ENCODE measurements around the gene METAP2.
A peak's percentile ranks its signal among the peaks of the same experiment; 100 is the strongest.

Gene METAP2

DNA sequence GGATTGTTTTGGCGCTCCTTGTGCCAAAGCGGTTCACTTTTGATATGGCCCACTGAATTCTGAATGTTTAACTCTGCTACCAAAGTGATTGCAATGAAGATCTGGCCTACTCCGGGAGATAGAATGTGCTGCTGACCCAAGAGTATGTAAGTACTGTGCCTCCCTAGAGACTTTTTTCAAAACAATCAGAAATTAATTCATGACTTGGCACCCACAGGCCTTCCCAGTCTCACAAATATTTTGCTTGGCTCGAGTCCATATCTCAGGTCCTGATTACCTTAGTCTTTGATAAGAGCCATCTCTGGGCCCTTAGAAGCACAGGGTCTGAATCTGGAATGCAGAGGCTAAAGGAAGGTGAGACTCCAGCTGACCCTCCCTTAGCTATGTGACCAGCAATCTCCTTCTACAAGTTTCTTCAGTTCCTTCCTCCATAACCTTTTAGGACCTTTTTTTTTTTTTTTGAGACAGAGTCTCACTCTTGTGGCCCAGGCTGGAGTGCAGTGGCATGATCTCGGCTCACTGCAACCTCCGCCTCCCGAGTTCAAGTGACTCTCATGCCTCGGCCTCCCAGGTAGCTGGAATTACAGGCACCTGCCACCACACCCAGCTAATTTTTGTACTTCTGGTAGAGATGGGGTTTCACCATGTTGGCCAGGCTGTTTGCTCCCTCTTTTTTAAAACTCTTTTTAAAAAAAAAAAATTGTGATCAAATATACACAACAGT lies 49.5 kb upstream of the METAP2 start:
- Histone ChIP-seq H3K4me3 (ENCODE audit: low read depth, low read length) (no peak overlapping the region), H3K36me3 (ENCODE audit: control insufficient read depth in 2 of 2, insufficient read depth in 1 of 2, low read length in 2 of 2) (no peaks in the 10 kb centered on the region), H3K9me3 (ENCODE audit: control insufficient read depth, insufficient read depth, low read depth, low read length) (no peaks in the 10 kb centered on the region), H3K27ac (ENCODE audit: extremely low read depth, low read depth, low read length) (no peak overlapping the region), H3K4me1 (ENCODE audit: control insufficient read depth, insufficient read depth, low read length) (no peaks in the 10 kb centered on the region)
- ChIA-PET CTCF (interaction anchor here (0.6 kb wide), 1 partner anchor 252 kb away, joined by 3 read pairs; no protein-coding TSS in a partner anchor), POLR2A (interaction anchor here (1.6 kb wide), 1 partner anchor 50 kb away, joined by 8 read pairs; the partner anchor contains the start of gene METAP2)
- no peak for TF ChIP-seq GLIS1 (tag by site-specific recombination; IDR thresholded peaks at IDR 0.05)
- TF ChIP-seq, protein P1, sequence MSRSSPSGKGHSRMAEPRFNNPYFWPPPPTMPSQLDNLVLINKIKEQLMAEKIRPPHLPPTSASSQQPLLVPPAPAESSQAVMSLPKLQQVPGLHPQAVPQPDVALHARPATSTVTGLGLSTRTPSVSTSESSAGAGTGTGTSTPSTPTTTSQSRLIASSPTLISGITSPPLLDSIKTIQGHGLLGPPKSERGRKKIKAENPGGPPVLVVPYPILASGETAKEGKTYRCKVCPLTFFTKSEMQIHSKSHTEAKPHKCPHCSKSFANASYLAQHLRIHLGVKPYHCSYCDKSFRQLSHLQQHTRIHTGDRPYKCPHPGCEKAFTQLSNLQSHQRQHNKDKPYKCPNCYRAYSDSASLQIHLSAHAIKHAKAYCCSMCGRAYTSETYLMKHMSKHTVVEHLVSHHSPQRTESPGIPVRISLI (tag by site-specific recombination; IDR thresholded peaks at IDR 0.05) = peak; percentile 26; the same call in 1 of the 2 replicates
- TF ChIP-seq ZBTB17 (tag by site-specific recombination; IDR thresholded peaks at IDR 0.05) = peak; percentile 40; the same call in 1 of the 2 replicates
- no peak for TF ChIP-seq ZNF768 (tag by site-specific recombination; IDR thresholded peaks at IDR 0.05)
- TF ChIP-seq OSR2 (tag by site-specific recombination; IDR thresholded peaks at IDR 0.05) = peak; percentile 65

DNA sequence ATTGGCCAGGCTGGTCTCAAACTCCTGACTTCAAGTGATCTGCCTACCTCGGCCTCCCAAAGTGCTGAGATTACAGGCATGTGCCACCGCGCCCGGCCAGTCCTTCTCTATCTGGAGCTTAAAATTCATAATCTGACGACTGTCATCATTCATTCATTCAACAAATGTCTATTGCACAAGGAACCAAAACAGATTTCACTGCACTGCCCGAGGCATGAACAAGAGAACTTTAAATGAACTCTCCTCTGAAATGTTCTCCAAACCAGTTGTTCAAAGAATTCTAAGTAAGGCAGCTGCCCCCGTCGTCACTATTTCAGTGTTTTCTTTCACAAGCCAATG lies 44.8 kb upstream of the METAP2 start:
- Histone ChIP-seq H3K27ac (ENCODE audit: extremely low read depth, low read depth, low read length) (no peak overlapping the region), H3K4me1 (ENCODE audit: control insufficient read depth, insufficient read depth, low read length) (no peaks in the 10 kb centered on the region), H3K9me3 (ENCODE audit: control insufficient read depth, insufficient read depth, low read depth, low read length) (no peaks in the 10 kb centered on the region), H3K36me3 (ENCODE audit: control insufficient read depth in 2 of 2, insufficient read depth in 1 of 2, low read length in 2 of 2) (no peaks in the 10 kb centered on the region), H3K4me3 (ENCODE audit: low read depth, low read length) (no peak overlapping the region)
- POLR2A ChIA-PET = interaction anchor here (1.2 kb wide), 1 partner anchor 45 kb away, joined by 3 read pairs; the partner anchor contains the start of gene METAP2
- TF ChIP-seq ZNF394 (tag by site-specific recombination; IDR thresholded peaks at IDR 0.05; ENCODE audit: borderline replicate concordance) (0 out of 2 replicates have a peak, but pooled peaks have one; percentile 2), SCRT2 (tag by site-specific recombination; IDR thresholded peaks at IDR 0.05) (peak; percentile 60; the same call in 1 of the 2 replicates), ZNF138 (tag by site-specific recombination; IDR thresholded peaks at IDR 0.05; ENCODE audit: borderline replicate concordance) (no peak)
- TF ChIP-seq, protein P2, sequence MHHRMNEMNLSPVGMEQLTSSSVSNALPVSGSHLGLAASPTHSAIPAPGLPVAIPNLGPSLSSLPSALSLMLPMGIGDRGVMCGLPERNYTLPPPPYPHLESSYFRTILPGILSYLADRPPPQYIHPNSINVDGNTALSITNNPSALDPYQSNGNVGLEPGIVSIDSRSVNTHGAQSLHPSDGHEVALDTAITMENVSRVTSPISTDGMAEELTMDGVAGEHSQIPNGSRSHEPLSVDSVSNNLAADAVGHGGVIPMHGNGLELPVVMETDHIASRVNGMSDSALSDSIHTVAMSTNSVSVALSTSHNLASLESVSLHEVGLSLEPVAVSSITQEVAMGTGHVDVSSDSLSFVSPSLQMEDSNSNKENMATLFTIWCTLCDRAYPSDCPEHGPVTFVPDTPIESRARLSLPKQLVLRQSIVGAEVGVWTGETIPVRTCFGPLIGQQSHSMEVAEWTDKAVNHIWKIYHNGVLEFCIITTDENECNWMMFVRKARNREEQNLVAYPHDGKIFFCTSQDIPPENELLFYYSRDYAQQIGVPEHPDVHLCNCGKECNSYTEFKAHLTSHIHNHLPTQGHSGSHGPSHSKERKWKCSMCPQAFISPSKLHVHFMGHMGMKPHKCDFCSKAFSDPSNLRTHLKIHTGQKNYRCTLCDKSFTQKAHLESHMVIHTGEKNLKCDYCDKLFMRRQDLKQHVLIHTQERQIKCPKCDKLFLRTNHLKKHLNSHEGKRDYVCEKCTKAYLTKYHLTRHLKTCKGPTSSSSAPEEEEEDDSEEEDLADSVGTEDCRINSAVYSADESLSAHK (tag by site-specific recombination; IDR thresholded peaks at IDR 0.05) = no peak
- CTCF ChIA-PET = no interaction called here

DNA sequence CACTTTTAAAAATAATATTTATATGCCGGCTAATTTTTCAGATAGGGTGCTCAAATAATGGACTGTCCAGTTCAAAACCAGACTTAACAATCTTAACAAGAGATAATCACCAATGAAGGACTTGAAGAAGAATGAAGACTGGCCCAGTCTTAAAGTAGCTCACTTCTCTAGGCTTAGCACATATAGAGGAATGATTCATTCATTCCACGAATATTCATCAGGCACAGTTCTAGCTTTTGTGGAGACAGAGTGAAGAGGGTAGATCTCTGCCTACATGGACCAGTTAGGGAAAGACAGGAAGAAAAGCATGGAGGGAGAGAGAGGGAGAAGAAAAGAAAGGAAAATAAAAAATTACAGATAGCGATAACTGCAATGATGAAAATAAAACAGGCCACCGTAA lies 42.8 kb upstream of the METAP2 start:
- Histone ChIP-seq H3K36me3 (ENCODE audit: control insufficient read depth in 2 of 2, insufficient read depth in 1 of 2, low read length in 2 of 2) (no peaks in the 10 kb centered on the region), H3K27ac (ENCODE audit: extremely low read depth, low read depth, low read length) (no peak overlapping the region), H3K9me3 (ENCODE audit: control insufficient read depth, insufficient read depth, low read depth, low read length) (no peaks in the 10 kb centered on the region), H3K4me1 (ENCODE audit: control insufficient read depth, insufficient read depth, low read length) (no peaks in the 10 kb centered on the region), H3K4me3 (ENCODE audit: low read depth, low read length) (no peak overlapping the region)
- TF ChIP-seq ZBTB20 (tag by site-specific recombination; IDR thresholded peaks at IDR 0.05) = no peak
- ChIA-PET CTCF (no interaction called here), POLR2A (no interaction called here)

DNA sequence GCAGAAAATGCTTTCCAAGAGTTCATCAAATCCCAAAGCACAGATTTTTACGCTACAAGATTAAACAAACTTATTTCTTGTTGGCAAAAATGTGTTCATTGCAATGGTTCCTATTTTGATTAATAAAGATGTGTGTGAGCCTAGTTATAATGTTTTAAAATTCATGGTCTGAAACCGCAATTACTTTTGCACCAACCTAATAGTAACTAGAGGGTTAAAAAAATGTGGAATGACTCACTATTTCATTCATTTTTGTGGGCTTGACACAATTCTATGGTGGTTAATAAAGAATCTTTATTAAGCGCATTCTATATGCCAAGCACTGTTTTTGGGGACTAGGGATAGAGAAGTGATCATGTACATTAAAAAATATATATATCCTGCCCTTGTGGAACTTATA lies 38.6 kb upstream of the METAP2 start:
- no peak for TF ChIP-seq ZNF423 (tag by site-specific recombination; IDR thresholded peaks at IDR 0.05)
- TF ChIP-seq, protein P3, sequence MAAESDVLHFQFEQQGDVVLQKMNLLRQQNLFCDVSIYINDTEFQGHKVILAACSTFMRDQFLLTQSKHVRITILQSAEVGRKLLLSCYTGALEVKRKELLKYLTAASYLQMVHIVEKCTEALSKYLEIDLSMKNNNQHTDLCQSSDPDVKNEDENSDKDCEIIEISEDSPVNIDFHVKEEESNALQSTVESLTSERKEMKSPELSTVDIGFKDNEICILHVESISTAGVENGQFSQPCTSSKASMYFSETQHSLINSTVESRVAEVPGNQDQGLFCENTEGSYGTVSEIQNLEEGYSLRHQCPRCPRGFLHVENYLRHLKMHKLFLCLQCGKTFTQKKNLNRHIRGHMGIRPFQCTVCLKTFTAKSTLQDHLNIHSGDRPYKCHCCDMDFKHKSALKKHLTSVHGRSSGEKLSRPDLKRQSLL (tag by site-specific recombination; IDR thresholded peaks at IDR 0.05) = no peak
- no peak for TF ChIP-seq ZNF112 (tag by site-specific recombination; IDR thresholded peaks at IDR 0.05)
- TF ChIP-seq, protein P4, sequence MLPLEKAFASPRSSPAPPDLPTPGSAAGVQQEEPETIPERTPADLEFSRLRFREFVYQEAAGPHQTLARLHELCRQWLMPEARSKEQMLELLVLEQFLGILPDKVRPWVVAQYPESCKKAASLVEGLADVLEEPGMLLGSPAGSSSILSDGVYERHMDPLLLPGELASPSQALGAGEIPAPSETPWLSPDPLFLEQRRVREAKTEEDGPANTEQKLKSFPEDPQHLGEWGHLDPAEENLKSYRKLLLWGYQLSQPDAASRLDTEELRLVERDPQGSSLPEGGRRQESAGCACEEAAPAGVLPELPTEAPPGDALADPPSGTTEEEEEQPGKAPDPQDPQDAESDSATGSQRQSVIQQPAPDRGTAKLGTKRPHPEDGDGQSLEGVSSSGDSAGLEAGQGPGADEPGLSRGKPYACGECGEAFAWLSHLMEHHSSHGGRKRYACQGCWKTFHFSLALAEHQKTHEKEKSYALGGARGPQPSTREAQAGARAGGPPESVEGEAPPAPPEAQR (tag by site-specific recombination; IDR thresholded peaks at IDR 0.05) = no peak
- no peak for TF ChIP-seq ZBTB20 (tag by site-specific recombination; IDR thresholded peaks at IDR 0.05)
- TF ChIP-seq ZBTB8A (tag by site-specific recombination; IDR thresholded peaks at IDR 0.05) = no peak
- TF ChIP-seq, protein P5, sequence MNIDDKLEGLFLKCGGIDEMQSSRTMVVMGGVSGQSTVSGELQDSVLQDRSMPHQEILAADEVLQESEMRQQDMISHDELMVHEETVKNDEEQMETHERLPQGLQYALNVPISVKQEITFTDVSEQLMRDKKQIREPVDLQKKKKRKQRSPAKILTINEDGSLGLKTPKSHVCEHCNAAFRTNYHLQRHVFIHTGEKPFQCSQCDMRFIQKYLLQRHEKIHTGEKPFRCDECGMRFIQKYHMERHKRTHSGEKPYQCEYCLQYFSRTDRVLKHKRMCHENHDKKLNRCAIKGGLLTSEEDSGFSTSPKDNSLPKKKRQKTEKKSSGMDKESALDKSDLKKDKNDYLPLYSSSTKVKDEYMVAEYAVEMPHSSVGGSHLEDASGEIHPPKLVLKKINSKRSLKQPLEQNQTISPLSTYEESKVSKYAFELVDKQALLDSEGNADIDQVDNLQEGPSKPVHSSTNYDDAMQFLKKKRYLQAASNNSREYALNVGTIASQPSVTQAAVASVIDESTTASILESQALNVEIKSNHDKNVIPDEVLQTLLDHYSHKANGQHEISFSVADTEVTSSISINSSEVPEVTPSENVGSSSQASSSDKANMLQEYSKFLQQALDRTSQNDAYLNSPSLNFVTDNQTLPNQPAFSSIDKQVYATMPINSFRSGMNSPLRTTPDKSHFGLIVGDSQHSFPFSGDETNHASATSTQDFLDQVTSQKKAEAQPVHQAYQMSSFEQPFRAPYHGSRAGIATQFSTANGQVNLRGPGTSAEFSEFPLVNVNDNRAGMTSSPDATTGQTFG (tag by site-specific recombination; IDR thresholded peaks at IDR 0.05; ENCODE audit: borderline replicate concordance) = no peak
- Histone ChIP-seq H3K4me3 (ENCODE audit: low read depth, low read length) (no peak overlapping the region), H3K36me3 (ENCODE audit: control insufficient read depth in 2 of 2, insufficient read depth in 1 of 2, low read length in 2 of 2) (no peaks in the 10 kb centered on the region), H3K9me3 (ENCODE audit: control insufficient read depth, insufficient read depth, low read depth, low read length) (no peaks in the 10 kb centered on the region), H3K27ac (ENCODE audit: extremely low read depth, low read depth, low read length) (no peak overlapping the region), H3K4me1 (ENCODE audit: control insufficient read depth, insufficient read depth, low read length) (no peaks in the 10 kb centered on the region)
- ChIA-PET POLR2A (no interaction called here), CTCF (no interaction called here)

All from HEK293 (cell line).